A673 (cell line): Measurements from ENCODE around the gene XPO6. TPM values are rescaled to one million over a fixed set of nuclear protein-coding genes. Genes with fewer than 3 reads are reported as not detected.

Experiments used
- BruUV-seq: library from RNA; stranded (reverse); fragments of 400-500 nt; replicated peaks from 2 replicates; lab custom pipeline; 2021; lab: Mats Ljungman, UMichigan
- CTCF ChIA-PET: fragments of 300-600 bp; sonication (Branson Sonifier 250); formaldehyde crosslinking; loops from one replicate; lab custom pipeline; 2022; ENCODE audit warnings: antibody characterized with exemption; lab: Charles Lee
- POLR2A ChIA-PET: fragments of 300-600 bp; sonication (Branson Sonifier 250); formaldehyde crosslinking; loops from one replicate; lab custom pipeline; 2022; ENCODE audit warnings: antibody characterized with exemption; ENCODE audit not compliant: low non-redundant PET; lab: Charles Lee
- DNase-seq: peaks from one replicate; pipeline ENCODE4 v3.0.0-alpha.2; 2015; ENCODE audit warnings: low spot score
- H3K27ac ChIP-seq: fragments of 200-600 bp; sonication (generic); 2 replicates; pipeline ENCODE4 v1.5.1; 2016; ENCODE audit warnings: mixed run types, low read depth, mild to moderate bottlenecking, mixed read lengths, antibody characterized with exemption, low read length; ENCODE audit not compliant: poor library complexity, severe bottlenecking
- H3K27me3 ChIP-seq: fragments of 200-600 bp; sonication (generic); replicated peaks from 2 replicates; pipeline ENCODE4 v1.6.1; 2017; ENCODE audit warnings: mixed run types, low read depth, mild to moderate bottlenecking, mixed read lengths, antibody characterized with exemption, low read length; ENCODE audit not compliant: insufficient read depth, poor library complexity
- H3K36me3 ChIP-seq: fragments of 200-600 bp; sonication (generic); 2 replicates; pipeline ENCODE4 v1.6.1; 2016; ENCODE audit warnings: mixed run types, mild to moderate bottlenecking, mixed read lengths, antibody characterized with exemption, low read length; ENCODE audit not compliant: insufficient read depth, poor library complexity, severe bottlenecking
- H3K4me1 ChIP-seq: fragments of 200-600 bp; sonication (generic); 2 replicates; pipeline ENCODE4 v1.6.1; 2017; ENCODE audit warnings: mixed run types, mild to moderate bottlenecking, mixed read lengths, antibody characterized with exemption, low read length; ENCODE audit not compliant: insufficient read depth, poor library complexity, severe bottlenecking
- H3K4me3 ChIP-seq: fragments of 200-600 bp; sonication (generic); 2 replicates; pipeline ENCODE4 v1.5.1; 2016; ENCODE audit warnings: low read depth, mixed run types, mild to moderate bottlenecking, mixed read lengths, low read length; ENCODE audit not compliant: poor library complexity, severe bottlenecking
- H3K9me3 ChIP-seq: fragments of 200-600 bp; sonication (generic); 2 replicates; pipeline ENCODE4 v1.6.1; 2016; ENCODE audit warnings: mixed run types, low read depth, mild to moderate bottlenecking, mixed read lengths, antibody characterized with exemption, low read length; ENCODE audit not compliant: poor library complexity, severe bottlenecking
- EZH2 ChIP-seq: fragments of 200-600 bp; sonication (generic); IDR thresholded peaks from 2 replicates; pipeline ENCODE4 v1.6.1; 2017; ENCODE audit warnings: borderline replicate concordance, low read depth, mild to moderate bottlenecking, mixed read lengths, antibody characterized with exemption, low read length; ENCODE audit not compliant: poor library complexity, severe bottlenecking
- intact Hi-C: fragments of 100-400 bp; cut with micrococcal nuclease; formaldehyde crosslinking; loops from one replicate; pipeline ENCODE4 v1.10.0; 2022; ENCODE audit not compliant: unreplicated experiment
- total RNA-seq: library from RNA; stranded (reverse); gene quantifications from 2 replicates; pipeline ENCODE4 v1.2.3, GENCODE V29; 2021
- TF ChIP-seq, protein P1 (sequence below): fragments of 300-800, 200-600 bp; sonication (generic); conservative IDR thresholded peaks from 2 replicates; pipeline ENCODE4 v1.5.1; 2017; ENCODE audit warnings: low read depth, mild to moderate bottlenecking, antibody characterized with exemption, low read length, moderate library complexity, mixed read lengths

The XPO6 gene
- total RNA-seq, 1 experiment from 2014 or later: 155 TPM

DNA sequence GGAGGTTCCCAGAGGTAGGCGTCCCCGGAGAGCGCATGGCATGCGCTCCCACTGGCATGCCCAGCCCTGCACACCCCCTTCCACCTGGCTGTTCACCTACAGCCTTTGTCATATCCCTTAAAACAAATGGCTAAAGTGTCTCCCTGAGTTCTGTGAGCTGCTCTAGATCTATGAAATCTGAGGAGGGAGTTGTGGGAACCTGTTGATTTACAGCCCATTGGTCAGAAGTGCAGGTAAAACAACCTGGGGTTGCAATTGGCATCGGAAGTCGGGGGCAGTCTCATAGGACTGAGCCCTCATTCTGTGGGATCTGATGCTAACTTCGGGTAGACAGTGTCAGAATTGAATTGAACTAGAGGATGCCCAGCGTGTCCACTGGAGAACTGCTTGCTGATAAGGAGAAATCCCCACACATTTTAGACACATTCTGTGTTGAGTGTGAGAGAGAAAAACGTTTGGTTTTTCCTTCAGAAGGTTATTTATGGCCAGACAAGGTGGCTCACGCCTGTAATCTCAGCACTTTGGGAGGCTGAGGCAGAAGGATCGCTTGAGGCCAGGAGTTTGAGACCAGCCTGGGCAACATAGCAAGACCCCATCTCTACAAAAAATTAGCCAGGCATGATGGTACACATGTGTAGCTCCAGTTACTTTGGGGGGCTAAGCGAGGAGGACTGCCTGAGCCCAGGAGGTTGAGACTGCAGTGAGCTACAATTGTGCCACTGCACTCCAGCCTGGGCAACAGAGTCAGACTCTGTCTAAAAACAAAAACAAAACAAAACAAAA, 126.2 kb downstream of the XPO6 start:
- POLR2A ChIA-PET: no interaction called here
- CTCF ChIA-PET: no interaction called here
- intact Hi-C loops: no loop called here

DNA sequence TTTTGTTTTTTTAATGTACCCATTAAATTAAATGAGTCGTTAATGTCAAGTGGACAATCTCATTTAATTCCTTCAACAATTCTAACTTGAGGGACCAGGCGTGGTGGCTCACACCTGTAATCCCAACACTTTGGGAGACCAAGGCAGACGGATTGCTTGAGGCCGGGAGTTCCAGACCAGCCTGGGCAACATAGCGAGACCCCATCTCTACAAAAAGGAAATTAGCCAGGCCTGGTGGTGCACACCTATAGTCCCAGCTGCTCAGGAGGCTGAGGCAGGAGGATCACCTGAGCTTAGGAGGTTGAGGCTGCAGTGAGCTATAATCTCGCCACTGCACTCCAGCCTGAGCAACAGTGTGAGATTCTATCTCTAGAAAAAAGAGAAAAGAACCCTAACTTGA, 127.6 kb downstream of the XPO6 start:
- Histone ChIP-seq H3K9me3 (no peaks in the 10 kb centered on the region), H3K4me3 (no peak overlapping the region), H3K36me3 (no peaks in the 10 kb centered on the region), H3K4me1 (no peaks in the 10 kb centered on the region), H3K27ac (no peak overlapping the region), H3K27me3 (no peaks in the 10 kb centered on the region)
- intact Hi-C loops: no loop called here
- TF ChIP-seq, protein P1, sequence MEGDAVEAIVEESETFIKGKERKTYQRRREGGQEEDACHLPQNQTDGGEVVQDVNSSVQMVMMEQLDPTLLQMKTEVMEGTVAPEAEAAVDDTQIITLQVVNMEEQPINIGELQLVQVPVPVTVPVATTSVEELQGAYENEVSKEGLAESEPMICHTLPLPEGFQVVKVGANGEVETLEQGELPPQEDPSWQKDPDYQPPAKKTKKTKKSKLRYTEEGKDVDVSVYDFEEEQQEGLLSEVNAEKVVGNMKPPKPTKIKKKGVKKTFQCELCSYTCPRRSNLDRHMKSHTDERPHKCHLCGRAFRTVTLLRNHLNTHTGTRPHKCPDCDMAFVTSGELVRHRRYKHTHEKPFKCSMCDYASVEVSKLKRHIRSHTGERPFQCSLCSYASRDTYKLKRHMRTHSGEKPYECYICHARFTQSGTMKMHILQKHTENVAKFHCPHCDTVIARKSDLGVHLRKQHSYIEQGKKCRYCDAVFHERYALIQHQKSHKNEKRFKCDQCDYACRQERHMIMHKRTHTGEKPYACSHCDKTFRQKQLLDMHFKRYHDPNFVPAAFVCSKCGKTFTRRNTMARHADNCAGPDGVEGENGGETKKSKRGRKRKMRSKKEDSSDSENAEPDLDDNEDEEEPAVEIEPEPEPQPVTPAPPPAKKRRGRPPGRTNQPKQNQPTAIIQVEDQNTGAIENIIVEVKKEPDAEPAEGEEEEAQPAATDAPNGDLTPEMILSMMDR: no peak
- TF ChIP-seq EZH2: no peak
- ChIA-PET CTCF (interaction anchor here (0.6 kb wide), 1 partner anchor 216 kb away, joined by 8 read pairs; no protein-coding TSS in a partner anchor), POLR2A (no interaction called here)
- DNase-seq: no peak
- no TSS peak for BruUV-seq

More for the DNA sequence above, 126.2 kb downstream of the XPO6 start:
- no peak overlapping the region for H3K27ac ChIP-seq
- H3K9me3 ChIP-seq: no peaks in the 10 kb centered on the region
- H3K27me3 ChIP-seq: no peaks in the 10 kb centered on the region
- no peak for TF ChIP-seq EZH2
- TF ChIP-seq, protein P1: no peak
- DNase-seq: no peak
- H3K36me3 ChIP-seq: no peaks in the 10 kb centered on the region
- no TSS peak for BruUV-seq
- no peaks in the 10 kb centered on the region for H3K4me1 ChIP-seq
- no peak overlapping the region for H3K4me3 ChIP-seq

DNA sequence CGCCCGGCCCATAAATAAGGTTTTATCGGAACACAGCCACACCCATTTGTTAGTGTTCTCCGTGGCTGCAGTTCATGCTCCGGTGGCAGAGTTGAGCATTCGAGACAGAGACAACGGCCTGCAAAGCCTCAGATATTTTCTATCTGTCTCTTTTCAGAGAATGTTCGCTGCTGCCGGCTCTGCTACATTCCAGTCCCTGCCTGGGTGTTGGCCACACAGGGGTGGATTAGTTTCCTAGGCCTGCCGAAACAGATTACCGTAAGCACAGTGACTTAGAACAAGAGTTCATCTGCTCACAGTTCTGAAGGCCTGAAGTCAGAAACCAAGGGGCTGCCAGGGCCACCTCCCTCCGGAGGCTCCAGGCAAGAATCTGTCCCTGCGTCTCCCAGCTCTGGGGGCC, 129.1 kb downstream of the XPO6 start:
- POLR2A ChIA-PET: no interaction called here
- Histone ChIP-seq H3K27ac (no peak overlapping the region), H3K9me3 (no peaks in the 10 kb centered on the region), H3K36me3 (no peaks in the 10 kb centered on the region), H3K4me1 (no peaks in the 10 kb centered on the region), H3K4me3 (no peak overlapping the region), H3K27me3 (no peaks in the 10 kb centered on the region)
- no peak for DNase-seq
- TF ChIP-seq EZH2: no peak
- TF ChIP-seq, protein P1: no peak
- intact Hi-C loops: no loop called here
- BruUV-seq: no TSS peak
- CTCF ChIA-PET: interaction anchor here (0.7 kb wide), 1 partner anchor 111 kb away, joined by 5 read pairs; no protein-coding TSS in a partner anchor
